HG03469 (cell line): ENCODE data around the gene CNTN5.

Source experiments
- ATAC-seq: cut with Tn5 transposase; IDR thresholded peaks from one replicate; pipeline ENCODE4 v1.9.1; 2021; ENCODE audit warnings: mild to moderate bottlenecking, moderate library complexity, moderate number of reproducible peaks; ENCODE audit not compliant: unreplicated experiment

CNTN5 gene

GRCh38 chr11:100011697-100012096 lies 990.9 kb downstream of the CNTN5 start:
- ATAC-seq: no peak

- ATAC-seq: no peak
Measured at GRCh38 chr11:100013011-100013410, 992.3 kb downstream of the CNTN5 start.

GRCh38 chr11:100031973-100032372 lies 1011.2 kb downstream of the CNTN5 start:
- no peak for ATAC-seq

- ATAC-seq: no peak
Measured at GRCh38 chr11:100061006-100061405, 1040.3 kb downstream of the CNTN5 start.

- ATAC-seq: no peak
Measured at GRCh38 chr11:100066399-100066798, 1045.7 kb downstream of the CNTN5 start.

- no peak for ATAC-seq
Measured at GRCh38 chr11:100068116-100068515, 1047.4 kb downstream of the CNTN5 start.

- ATAC-seq: no peak
Measured at GRCh38 chr11:100072131-100072530, 1051.4 kb downstream of the CNTN5 start.

GRCh38 chr11:100080381-100080780 lies 1059.6 kb downstream of the CNTN5 start:
- no peak for ATAC-seq

- no peak for ATAC-seq
Measured at GRCh38 chr11:100080821-100081220, 1060.1 kb downstream of the CNTN5 start.

GRCh38 chr11:100093698-100094097 lies 1072.9 kb downstream of the CNTN5 start:
- ATAC-seq: no peak

- no peak for ATAC-seq
Measured at GRCh38 chr11:100094121-100094865, 1073.5 kb downstream of the CNTN5 start.

GRCh38 chr11:100095809-100096208 lies 1075.1 kb downstream of the CNTN5 start:
- ATAC-seq: no peak

GRCh38 chr11:100098560-100098959 lies 1077.8 kb downstream of the CNTN5 start:
- ATAC-seq: no peak

GRCh38 chr11:100105255-100105981 lies 1084.7 kb downstream of the CNTN5 start:
- ATAC-seq: no peak

- ATAC-seq: no peak
Measured at GRCh38 chr11:100105982-100106358, 1085.2 kb downstream of the CNTN5 start.

GRCh38 chr11:100119176-100119575 lies 1098.4 kb downstream of the CNTN5 start:
- ATAC-seq: no peak

GRCh38 chr11:100133114-100133513 lies 1112.4 kb downstream of the CNTN5 start:
- no peak for ATAC-seq

- no peak for ATAC-seq
Measured at GRCh38 chr11:100141201-100141600, 1120.5 kb downstream of the CNTN5 start.

GRCh38 chr11:100151944-100152343 lies 1131.2 kb downstream of the CNTN5 start:
- no peak for ATAC-seq

GRCh38 chr11:100152766-100153165 lies 1132.0 kb downstream of the CNTN5 start:
- no peak for ATAC-seq

- no peak for ATAC-seq
Measured at GRCh38 chr11:100163471-100163870, 1142.7 kb downstream of the CNTN5 start.

- no peak for ATAC-seq
Measured at GRCh38 chr11:100174881-100175280, 1154.1 kb downstream of the CNTN5 start.
